Osteoblast (primary cell): Measurements from ENCODE around the gene OAS1. TPM values are rescaled to one million over a fixed set of nuclear protein-coding genes. Genes with fewer than 3 reads are reported as not detected.
A peak's percentile ranks its signal among the peaks of the same experiment; 100 is the strongest.

Experiments used
- DNase-seq: peaks from one replicate; pipeline ENCODE4 v3.0.0; 2011; ENCODE audit warnings: low spot score, mixed read lengths; ENCODE audit not compliant: insufficient read length; ENCODE audit errors: missing footprints
- H2AFZ ChIP-seq: 2 replicates; pipeline ENCODE4 v1.6.0; 2011; ENCODE audit warnings: mild to moderate bottlenecking, low read length
- H3K27ac ChIP-seq: 2 replicates; pipeline ENCODE4 v1.5.1; 2011; ENCODE audit warnings: mild to moderate bottlenecking, low read depth, low read length, moderate library complexity
- H3K27me3 ChIP-seq: 2 replicates; pipeline ENCODE4 v1.6.0; 2012; ENCODE audit warnings: mild to moderate bottlenecking, control low read depth, inconsistent platforms, low read length, moderate library complexity; ENCODE audit not compliant: insufficient read depth
- H3K36me3 ChIP-seq: 2 replicates; pipeline ENCODE4 v1.5.1; 2011; ENCODE audit warnings: mild to moderate bottlenecking, low read length, control low read depth, moderate library complexity; ENCODE audit not compliant: insufficient read depth
- H3K4me1 ChIP-seq: 2 replicates; pipeline ENCODE4 v1.5.1; 2011; ENCODE audit warnings: mild to moderate bottlenecking, low read length, control low read depth, moderate library complexity; ENCODE audit not compliant: insufficient read depth
- H3K4me2 ChIP-seq: 2 replicates; pipeline ENCODE4 v1.6.0; 2011; ENCODE audit warnings: mild to moderate bottlenecking, low read length; ENCODE audit not compliant: insufficient read depth
- H3K4me3 ChIP-seq: fragments of 200-600 bp; sonication (generic); 3 replicates; pipeline ENCODE4 v1.5.1; 2012; ENCODE audit warnings: mild to moderate bottlenecking, low read length, inconsistent platforms; ENCODE audit not compliant: insufficient read depth
- H3K79me2 ChIP-seq: 2 replicates; pipeline ENCODE4 v1.6.0; 2012; ENCODE audit warnings: mild to moderate bottlenecking, low read length, control low read depth, inconsistent platforms; ENCODE audit not compliant: insufficient read depth
- H3K9me3 ChIP-seq: 2 replicates; pipeline ENCODE4 v1.5.1; 2011; ENCODE audit warnings: low read depth, low read length, control low read depth
- H4K20me1 ChIP-seq: 2 replicates; pipeline ENCODE4 v1.6.0; 2012; ENCODE audit warnings: mild to moderate bottlenecking, low read length, control low read depth; ENCODE audit not compliant: insufficient read depth
- CTCF ChIP-seq: IDR thresholded peaks from 2 replicates; pipeline ENCODE4 v1.5.1; 2011; ENCODE audit warnings: mild to moderate bottlenecking, low read depth, low read length, moderate library complexity; ENCODE audit errors: extremely low read depth
- total RNA-seq: library from RNA; depleted of rRNA; stranded (reverse); fragments of >200 nt; gene quantifications from 2 replicates; pipeline ENCODE4 v1.2.3, GENCODE V29; 2012

Gene OAS1
- total RNA-seq, result 0.59 and 3.6 TPM in 2 replicates

GRCh38 chr12:112906712-112907414 is at the start of gene OAS1:
Gene OAS1, plus strand, starts transcription at chr12:112906962. Its CDS starts 78 bp downstream, at chr12:112907040.
- H3K4me1 ChIP-seq, result peaks cover 23% of the 10 kb centered on the region
- no peak within 1 kb of the TSS for H3K27ac ChIP-seq
- H4K20me1 ChIP-seq, result no peaks in the 10 kb centered on the region
- no peaks in the 10 kb centered on the region for H3K9me3 ChIP-seq
- peak within 1 kb of the TSS; percentile 66 for H3K4me2 ChIP-seq
- DNase-seq, result peak; percentile 52
- H3K36me3 ChIP-seq, result no peaks in the 10 kb centered on the region
- H3K79me2 ChIP-seq, result no peaks in the 10 kb centered on the region
- H3K27me3 ChIP-seq, result peaks cover 18% of the 10 kb centered on the region
- H2AFZ ChIP-seq, result peak within 1 kb of the TSS; percentile 92
- no peak for TF ChIP-seq CTCF
- peak within 1 kb of the TSS; percentile 54 for H3K4me3 ChIP-seq

DNA sequence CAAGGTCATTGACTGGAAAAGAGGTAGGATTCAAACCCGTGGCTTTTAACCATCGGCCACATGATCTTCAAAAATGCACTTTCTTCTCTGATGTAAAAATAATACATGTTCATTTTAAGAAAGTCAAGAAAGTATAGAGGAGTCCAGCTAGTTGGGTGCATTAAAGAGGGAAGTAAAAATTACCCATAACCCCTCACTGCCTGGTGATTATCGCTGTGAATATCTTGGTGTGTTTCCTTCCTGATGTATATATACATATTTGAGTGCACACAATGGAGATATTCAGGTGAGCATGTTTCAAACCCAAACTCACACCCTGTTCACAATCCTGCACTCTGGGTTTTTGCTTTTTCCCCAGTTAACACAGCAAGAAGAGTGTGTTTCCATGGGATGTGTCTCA is 47.5 kb upstream of the OAS1 start:
- Histone ChIP-seq H3K4me2 (no peak overlapping the region), H3K4me3 (no peak overlapping the region), H2AFZ (no peak overlapping the region), H3K4me1 (no peaks in the 10 kb centered on the region), H3K27me3 (peaks cover 21% of the 10 kb centered on the region), H3K36me3 (no peaks in the 10 kb centered on the region), H3K79me2 (no peaks in the 10 kb centered on the region), H3K27ac (no peak overlapping the region), H3K9me3 (no peaks in the 10 kb centered on the region), H4K20me1 (no peaks in the 10 kb centered on the region)
- no peak for DNase-seq
- no peak for TF ChIP-seq CTCF

GRCh38 chr12:112860181-112860580 is 46.6 kb upstream of the OAS1 start:
- Histone ChIP-seq H3K9me3 (no peaks in the 10 kb centered on the region), H3K27ac (no peak overlapping the region), H4K20me1 (no peaks in the 10 kb centered on the region), H3K4me1 (no peaks in the 10 kb centered on the region), H3K27me3 (peaks cover 16% of the 10 kb centered on the region), H3K4me3 (no peak overlapping the region), H2AFZ (no peak overlapping the region), H3K79me2 (no peaks in the 10 kb centered on the region), H3K36me3 (no peaks in the 10 kb centered on the region), H3K4me2 (no peak overlapping the region)
- no peak for DNase-seq
- TF ChIP-seq CTCF, result no peak

DNA sequence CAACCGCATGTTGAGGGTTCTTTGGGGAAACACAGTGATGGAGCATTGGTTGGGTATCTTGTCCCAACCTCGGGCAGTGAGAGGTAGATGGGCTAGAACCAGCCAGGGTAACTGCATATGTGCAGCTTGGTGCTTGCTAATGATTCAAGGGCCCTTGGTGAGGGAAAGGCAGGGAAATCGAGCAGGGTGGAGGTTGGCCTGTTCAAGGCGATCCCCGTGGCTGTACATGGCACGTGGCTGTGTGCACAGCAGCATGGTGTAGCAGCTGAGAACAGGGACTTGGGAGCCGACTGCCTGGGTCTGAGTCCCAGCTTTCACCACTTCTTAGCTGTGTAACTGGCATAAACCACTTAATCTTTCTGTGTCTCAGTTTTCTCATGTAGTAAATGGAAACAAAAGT is 45.5 kb upstream of the OAS1 start:
- no peak for DNase-seq
- Histone ChIP-seq H3K27me3 (peaks cover 9% of the 10 kb centered on the region), H3K9me3 (no peaks in the 10 kb centered on the region), H3K27ac (no peak overlapping the region), H4K20me1 (no peaks in the 10 kb centered on the region), H3K4me1 (no peaks in the 10 kb centered on the region), H3K4me3 (no peak overlapping the region), H2AFZ (no peak overlapping the region), H3K4me2 (no peak overlapping the region), H3K79me2 (no peaks in the 10 kb centered on the region), H3K36me3 (no peaks in the 10 kb centered on the region)
- no peak for TF ChIP-seq CTCF
